Kidney (tissue), 22 donors: ENCODE data around the gene NPIPB2. TPM values are rescaled to one million over a fixed set of nuclear protein-coding genes. Genes with fewer than 3 reads are reported as not detected.
"Not testable (repeated sequence)": the region's sequence is repeated elsewhere in the genome, so short reads cannot be mapped to it uniquely, and the experiment has no call there.

Source experiments
- DNase-seq, 5 donors: peaks; one replicate each; pipeline ENCODE4 v3.0.0-alpha.2; 2013 to 2020
- FAIRE-seq: peaks from 2 replicates; lab custom pipeline; 2012; peaks lifted over from hg19 to GRCh38; lab: Jason Lieb, UNC
- H3K27ac ChIP-seq, 2 donors: one replicate each; pipeline ENCODE4 v1.7.0; 2013; ENCODE audit warnings: low read depth in 2 of 2, low read length in 2 of 2, inconsistent platforms in 1 of 2
- H3K27me3 ChIP-seq: one replicate; pipeline ENCODE4 v1.7.1; 2013; ENCODE audit warnings: low read length, inconsistent platforms; ENCODE audit not compliant: control insufficient read depth, insufficient read depth
- H3K36me3 ChIP-seq, 3 donors: one replicate each; pipeline versions ENCODE4 v1.7.0 to v1.7.1; 2013; ENCODE audit warnings: low read length in 3 of 3, control low read depth in 1 of 3, inconsistent platforms in 1 of 3; ENCODE audit not compliant: insufficient read depth in 3 of 3, control insufficient read depth in 2 of 3
- H3K4me1 ChIP-seq, 3 donors: one replicate each; pipeline versions ENCODE4 v1.7.0 to v1.7.1; 2013; ENCODE audit warnings: low read length in 3 of 3, inconsistent platforms in 1 of 3, low read depth in 1 of 3; ENCODE audit not compliant: control insufficient read depth in 2 of 3, insufficient read depth in 2 of 3
- H3K4me3 ChIP-seq, 3 donors: one replicate each; pipeline versions ENCODE4 v1.7.0 to v1.8.1; 2013; ENCODE audit warnings: low read length in 3 of 3, control low read depth in 1 of 3, inconsistent platforms in 1 of 3
- H3K9ac ChIP-seq, 3 donors: one replicate each; pipeline versions ENCODE4 v1.7.0 to v1.7.1; 2013; ENCODE audit warnings: low read length in 3 of 3, control low read depth in 1 of 3, inconsistent platforms in 1 of 3
- H3K9me3 ChIP-seq, 3 donors: one replicate each; pipeline versions ENCODE4 v1.7.0 to v1.7.1; 2013; ENCODE audit warnings: low read length in 3 of 3, control low read depth in 1 of 3, inconsistent platforms in 1 of 3; ENCODE audit not compliant: control insufficient read depth in 2 of 3, insufficient read depth in 1 of 3
- CTCF ChIP-seq: IDR thresholded peaks from 3 replicates; pipeline ENCODE4 v1.5.1; 2012; ENCODE audit warnings: mild to moderate bottlenecking, moderate library complexity, borderline replicate concordance; ENCODE audit not compliant: insufficient read depth; ENCODE audit errors: extremely low read depth
- intact Hi-C: fragments of 100-400 bp; cut with DNase I; formaldehyde crosslinking; loops from one replicate; pipeline ENCODE4 v1.11.1; 2022
- long read RNA-seq, 10 donors: library from polyadenylated mRNA in 1 of 10; unstranded in 1 of 10; transcript quantifications; one replicate each; pipeline ENCODE4 v2.0.0 and lab custom pipeline, GENCODE V29; 2021 to 2026
- polyA plus RNA-seq: library from polyadenylated mRNA; stranded (reverse); fragments of 350-450 nt; fragmentation: Illumina TruSeq; extraction: RNeasy Lipid Tissue Mini Kit (QIAGEN cat#74804); gene quantifications from one replicate; pipeline ENCODE4 v1.2.3, GENCODE V29; 2014; ENCODE audit warnings: low read depth, low replicate concordance; ENCODE audit not compliant: insufficient read depth
- total RNA-seq: library from RNA; stranded (reverse); fragmentation: NEBNext Ultra II Directional; extraction: Animal tissue kit (Norgen Biotek cat#: 25700); gene quantifications from one replicate; pipeline ENCODE4 v1.2.1, GENCODE V29; 2021
- donor health status: control.
- donor health status: control.
- donor health status: control.
- donor health status: control.
- donor health status: control.
- donor health status: DM: yes; HTN: yes; CAD: no.
- donor health status: Normal renal cell carcinoma (clear cell type).

NPIPB2 gene
- 12.4 TPM for total RNA-seq
- 4.9 TPM for polyA plus RNA-seq
- long read RNA-seq, donor 1 = 0 reads
- long read RNA-seq, donor 2 = 0 reads
- long read RNA-seq, donor 3 = 0 reads
- long read RNA-seq, donor 4 = 0 reads
- long read RNA-seq, donor 5 = 0 reads
- long read RNA-seq, donor 6 = 0 reads
- long read RNA-seq, donor 7 = 0 reads
- long read RNA-seq, donor 8 = 0 reads
- long read RNA-seq, donor 9 = 0 reads
- long read RNA-seq, donor 10 = 0 reads

DNA sequence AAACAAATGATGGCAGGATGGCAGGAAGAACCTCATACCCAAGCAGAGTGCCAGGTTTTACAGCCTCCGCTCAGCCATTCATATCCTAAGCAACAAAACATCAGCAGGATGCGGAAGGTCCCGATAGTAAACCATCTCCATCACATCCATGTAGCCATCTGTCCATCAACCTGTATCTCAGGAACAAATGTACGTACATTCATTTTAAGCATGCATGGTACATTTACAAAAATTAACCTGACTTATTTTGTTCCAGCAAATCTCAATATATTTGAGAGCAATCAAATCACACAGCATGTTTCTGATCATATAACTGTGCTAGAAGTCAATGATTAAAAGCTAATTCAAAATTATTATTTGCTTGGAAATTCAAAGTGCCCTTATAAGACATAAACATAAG is at the start of gene NPIPB2:
NPIPB2 (minus strand) TSS at position 101 of the 400 bp plus-strand sequence; CDS start at position 101, 0 bp downstream.
- H3K36me3 ChIP-seq, H3K27ac ChIP-seq, DNase-seq, intact Hi-C loops, H3K4me3 ChIP-seq, FAIRE-seq, H3K9me3 ChIP-seq, H3K9ac ChIP-seq, H3K27me3 ChIP-seq, H3K4me1 ChIP-seq: not testable (repeated sequence)

GRCh38 chr16:11990702-11991390 is 49.0 kb upstream of the NPIPB2 start:
- H3K36me3 ChIP-seq = no peaks in the 10 kb centered on the region
- FAIRE-seq (peak; percentile 29), DNase-seq (peak in 4 of 5 donors; percentile 58 to 89 (median 73))
- H3K27me3 ChIP-seq = no peaks in the 10 kb centered on the region
- TF ChIP-seq CTCF = peak; percentile 27
- intact Hi-C loops = no loop called here
- H3K9ac ChIP-seq = peak overlapping the region in 1 of 3 donors; percentile 5
- peaks cover 0 to 53% (median 42%) of the 10 kb centered on the region in 3 donors for H3K4me1 ChIP-seq
- H3K27ac ChIP-seq = peak overlapping the region; percentile 71 to 87
- no peaks in the 10 kb centered on the region for H3K9me3 ChIP-seq
- H3K4me3 ChIP-seq = peak overlapping the region in 1 of 3 donors; percentile 15

DNA sequence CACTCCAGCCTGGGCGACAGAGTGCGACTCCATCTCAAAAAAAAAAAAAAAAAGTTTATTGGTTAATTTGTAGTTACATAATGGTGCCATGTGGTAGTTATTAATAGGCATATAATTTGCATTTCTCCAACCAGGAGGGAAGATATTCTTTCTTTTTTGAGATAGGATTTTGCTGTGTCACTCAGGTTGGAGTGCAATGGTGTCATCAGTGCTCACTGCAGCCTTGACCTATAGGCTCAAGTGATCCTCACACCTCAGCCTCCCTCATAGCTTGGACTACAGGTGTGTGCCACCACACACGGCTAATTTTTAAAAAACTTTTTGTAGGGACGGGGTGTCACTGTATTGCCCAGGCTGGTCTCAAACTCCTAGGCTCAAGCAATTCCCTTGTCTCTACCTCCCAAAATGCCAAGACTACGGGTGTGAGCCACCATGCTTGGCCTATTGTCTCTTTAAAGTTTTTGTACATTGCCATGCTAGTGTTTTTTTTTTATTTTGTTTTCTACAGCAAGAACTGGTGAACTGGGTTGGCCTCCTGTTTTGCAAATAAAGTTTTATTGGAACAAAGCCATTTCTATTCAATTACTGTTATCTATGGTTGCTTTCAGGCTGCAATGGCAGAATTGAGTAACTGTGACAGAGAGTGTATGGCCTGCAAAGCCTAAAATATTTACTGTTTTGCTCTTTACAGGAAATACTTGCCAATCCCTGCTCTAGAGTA is 46.6 kb upstream of the NPIPB2 start:
- Histone ChIP-seq H3K9ac (no peak overlapping the region), H3K27me3 (no peaks in the 10 kb centered on the region), H3K36me3 (no peaks in the 10 kb centered on the region), H3K4me1 (peaks cover 0 to 41% (median 28%) of the 10 kb centered on the region in 3 donors), H3K9me3 (no peaks in the 10 kb centered on the region), H3K4me3 (no peak overlapping the region), H3K27ac (peak overlapping the region in 1 of 2 donors; percentile 12)
- TF ChIP-seq CTCF = no peak
- intact Hi-C loops = no loop called here
- DNase-seq = no peak
- no peak for FAIRE-seq
